Activated T-cell treated with anti-CD3 and anti-CD28 coated beads, Interleukin-2, amount 50 U/mL, for 72 hours (primary cell): ENCODE measurements around the gene EPC2. TPM values are rescaled to one million over a fixed set of nuclear protein-coding genes. Genes with fewer than 3 reads are reported as not detected.
"Not testable (repeated sequence)": the region's sequence is repeated elsewhere in the genome, so short reads cannot be mapped to it uniquely, and the experiment has no call there.

Experiments
- ATAC-seq, 2 donors: fragments of 150-1000 bp; cut with Tn5 transposase; replicated peaks in 1 of 2; 2 replicates each; pipeline ENCODE4 v1.10.0; 2021; ENCODE audit warnings: moderate library complexity in 2 of 2, mild to moderate bottlenecking in 1 of 2
- DNase-seq, 2 donors: peaks; one replicate each; pipeline ENCODE4 v3.0.0; 2021 to 2022; ENCODE audit warnings: mixed read lengths in 1 of 2
- H3K27ac Mint-ChIP-seq: one replicate; pipeline ENCODE4 v1.8.0; 2022; ENCODE audit warnings: mild to moderate bottlenecking, moderate library complexity, mixed read lengths
- H3K27me3 Mint-ChIP-seq: one replicate; pipeline ENCODE4 v1.8.0; 2022; ENCODE audit warnings: low read depth, mixed read lengths
- H3K36me3 Mint-ChIP-seq, 2 donors: one replicate each; pipeline ENCODE4 v1.8.0; 2022; ENCODE audit warnings: mixed read lengths in 2 of 2, mild to moderate bottlenecking in 1 of 2; ENCODE audit not compliant: insufficient read depth in 2 of 2
- H3K4me1 Mint-ChIP-seq: one replicate; pipeline ENCODE4 v1.8.0; 2022; ENCODE audit warnings: low read depth, mixed read lengths
- H3K4me3 Mint-ChIP-seq, 2 donors: one replicate each; pipeline ENCODE4 v1.8.0; 2022; ENCODE audit warnings: mild to moderate bottlenecking in 2 of 2, mixed read lengths in 2 of 2, moderate library complexity in 2 of 2
- H3K9me3 Mint-ChIP-seq, 2 donors: one replicate each; pipeline ENCODE4 v1.8.0; 2022; ENCODE audit warnings: mixed read lengths in 2 of 2
- total RNA-seq, 2 donors: library from RNA; stranded (reverse); gene quantifications; one replicate each; pipeline ENCODE4 v1.2.3, GENCODE V29; 2022

EPC2 gene
- total RNA-seq, 2 donors from 2014 or later = 33.2 to 37.2 TPM

- H3K36me3 Mint-ChIP-seq = peaks cover 5 to 6% of the 10 kb centered on the region in 2 donors
- no peaks in the 10 kb centered on the region for H3K9me3 Mint-ChIP-seq
- peaks cover 51% of the 10 kb centered on the region for H3K4me1 Mint-ChIP-seq
- H3K27ac Mint-ChIP-seq = peak overlapping the region; percentile 99
- peak overlapping the region; percentile 87 to 95 for H3K4me3 Mint-ChIP-seq
- DNase-seq (peak; percentile 65 to 71), ATAC-seq (peak; percentile 62 to 63)
- H3K27me3 Mint-ChIP-seq = peaks cover 5% of the 10 kb centered on the region
Measured at GRCh38 chr2:148645539-148646230, 1.1 kb downstream of the EPC2 start.

GRCh38 chr2:148646231-148646559 is 1.6 kb downstream of the EPC2 start:
- peaks cover 5 to 6% of the 10 kb centered on the region in 2 donors for H3K36me3 Mint-ChIP-seq
- H3K27me3 Mint-ChIP-seq = peaks cover 4% of the 10 kb centered on the region
- H3K4me3 Mint-ChIP-seq = peak overlapping the region; percentile 87 to 95
- peaks cover 56% of the 10 kb centered on the region for H3K4me1 Mint-ChIP-seq
- no peaks in the 10 kb centered on the region for H3K9me3 Mint-ChIP-seq
- DNase-seq (no peak), ATAC-seq (no peak)
- H3K27ac Mint-ChIP-seq = peak overlapping the region; percentile 75

DNA sequence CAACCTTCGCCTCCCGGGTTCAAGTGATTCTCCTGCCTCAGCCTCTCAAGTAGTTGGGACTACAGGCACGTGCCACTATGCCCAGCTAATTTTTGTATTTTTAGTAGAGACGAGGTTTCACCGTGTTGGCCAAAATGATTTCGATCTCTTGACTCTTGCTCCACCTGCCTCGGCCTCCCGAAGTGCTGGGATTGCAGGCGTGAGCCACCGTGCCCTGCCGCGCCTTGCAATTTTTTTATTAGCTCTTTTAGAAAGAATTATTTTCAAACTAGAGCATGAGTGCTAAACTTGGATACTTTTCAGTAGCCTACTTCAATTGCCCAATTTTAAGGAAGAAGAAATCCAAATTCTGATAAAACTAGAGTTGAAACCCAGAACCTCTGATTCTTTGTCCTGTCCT is 3.2 kb downstream of the EPC2 start:
- DNase-seq, H3K9me3 Mint-ChIP-seq, H3K27me3 Mint-ChIP-seq, H3K36me3 Mint-ChIP-seq, H3K27ac Mint-ChIP-seq, ATAC-seq: not testable (repeated sequence)
- Mint-ChIP-seq H3K4me3 (peak overlapping the region in 1 of 2 donors; percentile 47), H3K4me1 (peaks cover 71% of the 10 kb centered on the region)

DNA sequence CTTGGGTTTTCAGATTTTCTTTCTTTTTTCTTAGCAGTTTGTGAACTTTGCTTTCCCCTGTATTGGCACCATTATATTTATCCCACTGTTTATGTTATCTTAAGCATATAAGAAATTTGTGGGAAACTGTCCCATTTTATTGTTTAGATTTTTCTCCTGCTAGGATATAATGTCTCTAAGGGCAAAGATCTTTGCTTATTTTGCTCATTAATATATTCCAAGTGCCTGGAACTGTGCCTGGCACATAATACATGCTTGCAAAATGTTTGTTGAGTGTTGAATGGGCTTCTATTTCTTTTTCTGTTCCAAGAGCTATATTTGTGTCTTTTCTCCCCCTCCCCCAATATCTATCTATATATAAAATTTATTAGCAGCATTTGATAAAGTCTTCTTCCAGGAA is 5.4 kb downstream of the EPC2 start:
- no peak for ATAC-seq
- H3K4me3 Mint-ChIP-seq = no peak overlapping the region
- no peak overlapping the region for H3K27ac Mint-ChIP-seq
- H3K9me3 Mint-ChIP-seq = no peaks in the 10 kb centered on the region
- no peak for DNase-seq
- peaks cover 78% of the 10 kb centered on the region for H3K4me1 Mint-ChIP-seq
- H3K36me3 Mint-ChIP-seq = peaks cover 4 to 5% of the 10 kb centered on the region in 2 donors
- no peaks in the 10 kb centered on the region for H3K27me3 Mint-ChIP-seq

DNA sequence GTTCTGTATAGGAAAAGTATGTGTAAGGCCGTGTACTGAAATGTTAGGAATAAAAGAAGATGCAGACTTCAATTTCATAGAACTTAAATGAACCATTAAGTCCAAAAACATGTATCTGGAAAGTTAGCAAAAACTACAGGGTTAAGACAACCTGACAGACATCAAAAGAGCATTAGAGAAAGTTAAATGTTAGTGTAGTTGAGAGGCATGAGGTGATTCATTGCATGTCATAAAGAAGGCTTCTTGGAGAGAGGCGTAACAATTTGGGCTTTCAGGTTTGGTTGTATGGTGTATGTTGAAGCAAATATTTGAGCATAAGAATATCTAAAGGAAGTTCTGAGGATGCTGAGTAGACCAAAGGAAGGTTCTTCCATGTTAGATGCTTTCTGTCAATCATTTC is 6.3 kb downstream of the EPC2 start:
- Mint-ChIP-seq H3K9me3 (no peaks in the 10 kb centered on the region), H3K4me3 (peak overlapping the region; percentile 46 to 64), H3K4me1 (peaks cover 88% of the 10 kb centered on the region), H3K27ac (no peak overlapping the region), H3K27me3 (no peaks in the 10 kb centered on the region), H3K36me3 (peaks cover 2 to 3% of the 10 kb centered on the region in 2 donors)
- DNase-seq = no peak
- ATAC-seq = peak; percentile 29 to 38

DNA sequence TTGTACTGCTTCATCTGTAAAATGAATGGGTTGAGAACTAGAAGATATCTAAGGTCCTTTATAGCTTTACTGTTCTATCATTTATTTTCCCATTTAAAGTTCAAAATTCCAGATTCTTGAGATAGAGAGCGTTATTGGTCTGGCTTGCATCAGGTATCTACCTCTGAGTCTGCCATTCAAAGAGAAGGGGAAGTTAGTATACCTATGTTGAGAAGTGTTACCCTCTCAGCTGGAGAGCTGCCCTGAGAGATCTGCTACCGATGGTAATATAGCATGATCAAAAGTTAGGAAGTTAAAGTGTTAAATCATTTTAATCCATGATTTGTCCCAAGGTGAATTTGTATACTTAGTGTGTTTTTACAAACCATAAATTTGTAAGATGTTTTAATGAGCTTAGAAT is 7.4 kb downstream of the EPC2 start:
- Mint-ChIP-seq H3K36me3 (peaks cover 0 to 2% of the 10 kb centered on the region in 2 donors), H3K9me3 (no peaks in the 10 kb centered on the region), H3K27me3 (no peaks in the 10 kb centered on the region), H3K4me3 (peak overlapping the region; percentile 46 to 64), H3K27ac (peak overlapping the region; percentile 17), H3K4me1 (peaks cover 94% of the 10 kb centered on the region)
- ATAC-seq (no peak), DNase-seq (no peak)

DNA sequence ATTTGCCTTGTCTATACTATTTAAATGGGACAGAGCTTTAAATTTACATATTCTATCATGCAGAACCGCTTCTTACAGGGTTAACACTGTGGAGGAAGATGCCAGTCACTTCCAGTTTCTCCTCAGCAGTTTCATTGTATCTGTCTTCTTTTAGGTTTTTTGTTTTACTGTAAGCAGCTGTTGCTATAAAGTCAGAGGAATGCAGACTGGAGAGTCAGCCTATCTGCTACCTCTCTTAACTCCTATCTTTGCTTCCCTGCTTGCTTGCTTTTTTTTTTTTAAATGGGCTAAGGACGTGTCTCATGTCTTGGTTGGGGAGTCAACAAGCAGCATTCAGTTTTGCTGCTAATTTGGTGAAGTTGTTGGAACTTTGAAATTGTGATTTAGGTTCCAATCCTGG is 8.9 kb downstream of the EPC2 start:
- H3K9me3 Mint-ChIP-seq = no peaks in the 10 kb centered on the region
- ATAC-seq = peak; percentile 48 to 67
- peak overlapping the region; percentile 78 for H3K27ac Mint-ChIP-seq
- peak overlapping the region; percentile 46 to 64 for H3K4me3 Mint-ChIP-seq
- H3K36me3 Mint-ChIP-seq = no peaks in the 10 kb centered on the region
- no peaks in the 10 kb centered on the region for H3K27me3 Mint-ChIP-seq
- no peak for DNase-seq
- H3K4me1 Mint-ChIP-seq = peaks cover 98% of the 10 kb centered on the region

DNA sequence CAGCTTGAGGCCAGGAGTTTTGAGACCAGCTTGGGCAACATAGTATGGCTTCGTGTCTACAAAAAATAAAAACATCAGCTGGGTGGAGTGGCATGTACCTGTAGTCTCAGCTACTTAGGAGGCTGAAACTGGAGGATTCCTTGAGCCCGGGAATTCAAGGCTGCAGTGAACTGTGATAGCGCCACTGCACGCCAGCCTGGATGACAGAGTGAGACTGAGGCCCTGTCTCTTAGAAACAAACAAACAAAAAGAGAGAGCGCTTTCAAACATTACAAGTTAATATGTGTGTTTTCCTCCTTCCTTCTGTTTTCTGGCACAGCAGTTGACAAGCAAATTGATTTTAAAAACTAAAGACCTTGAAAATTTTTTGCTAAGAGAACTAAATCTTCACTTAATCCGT is 9.9 kb downstream of the EPC2 start:
- Mint-ChIP-seq H3K9me3 (no peaks in the 10 kb centered on the region), H3K4me3 (peak overlapping the region in 1 of 2 donors; percentile 48), H3K36me3 (no peaks in the 10 kb centered on the region), H3K27me3 (no peaks in the 10 kb centered on the region), H3K4me1 (peaks cover 98% of the 10 kb centered on the region), H3K27ac (no peak overlapping the region)
- DNase-seq = no peak
- no peak for ATAC-seq

GRCh38 chr2:148656516-148656915 is 12.0 kb downstream of the EPC2 start:
- H3K9me3 Mint-ChIP-seq = no peaks in the 10 kb centered on the region
- H3K36me3 Mint-ChIP-seq = no peaks in the 10 kb centered on the region
- H3K27ac Mint-ChIP-seq = peak overlapping the region; percentile 54
- peaks cover 97% of the 10 kb centered on the region for H3K4me1 Mint-ChIP-seq
- no peaks in the 10 kb centered on the region for H3K27me3 Mint-ChIP-seq
- DNase-seq (no peak), ATAC-seq (no peak)
- H3K4me3 Mint-ChIP-seq = peak overlapping the region in 1 of 2 donors; percentile 18

- H3K27me3 Mint-ChIP-seq = no peaks in the 10 kb centered on the region
- DNase-seq = no peak
- H3K27ac Mint-ChIP-seq = peak overlapping the region; percentile 96
- H3K4me3 Mint-ChIP-seq = peak overlapping the region; percentile 43 to 78
- peaks cover 0 to 7% of the 10 kb centered on the region in 2 donors for H3K36me3 Mint-ChIP-seq
- peak; percentile 87 to 93 for ATAC-seq
- no peaks in the 10 kb centered on the region for H3K9me3 Mint-ChIP-seq
- H3K4me1 Mint-ChIP-seq = peaks cover 72% of the 10 kb centered on the region
Measured at GRCh38 chr2:148658807-148659722, 14.5 kb downstream of the EPC2 start.

DNA sequence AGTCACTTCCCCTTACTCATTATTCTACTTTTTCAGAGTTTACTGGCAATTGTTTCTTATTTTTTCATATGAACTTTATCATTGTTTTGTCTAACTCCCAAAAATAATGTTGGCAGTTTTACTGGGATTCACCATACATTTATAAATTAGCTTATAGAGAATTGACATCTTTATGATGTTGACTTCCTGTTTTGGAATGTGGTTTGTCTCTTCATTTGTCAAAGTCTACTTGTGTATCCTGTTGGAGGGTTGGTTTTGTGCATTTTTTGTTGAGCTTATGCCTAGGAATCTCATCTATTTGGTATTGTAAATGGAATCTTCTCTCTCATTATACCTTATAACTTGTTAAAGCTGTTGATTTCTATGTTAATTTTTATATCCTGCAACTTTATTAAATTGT is 16.4 kb downstream of the EPC2 start:
- Mint-ChIP-seq H3K27me3 (no peaks in the 10 kb centered on the region), H3K9me3 (no peaks in the 10 kb centered on the region), H3K27ac (peak overlapping the region; percentile 8), H3K36me3 (peaks cover 0 to 7% of the 10 kb centered on the region in 2 donors), H3K4me3 (peak overlapping the region in 1 of 2 donors; percentile 59), H3K4me1 (peaks cover 68% of the 10 kb centered on the region)
- ATAC-seq (no peak), DNase-seq (no peak)

DNA sequence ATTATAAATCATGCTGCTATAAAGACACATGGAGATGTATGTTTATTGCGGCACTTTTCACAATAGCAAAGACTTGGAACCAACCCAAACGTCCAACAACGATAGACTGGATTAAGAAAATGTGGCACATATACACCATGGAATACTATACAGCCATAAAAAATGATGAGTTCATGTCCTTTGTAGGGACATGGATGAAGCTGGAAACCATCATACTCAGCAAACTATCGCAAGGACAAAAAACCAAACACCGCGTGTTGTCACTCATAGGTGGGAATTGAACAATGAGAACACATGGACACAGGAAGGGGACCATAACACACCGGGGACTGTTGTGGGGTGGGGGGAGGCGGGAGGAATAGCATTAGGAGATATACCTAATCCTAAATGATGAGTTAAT is 17.8 kb downstream of the EPC2 start:
- not testable (repeated sequence) for ATAC-seq, H3K27ac Mint-ChIP-seq, H3K4me3 Mint-ChIP-seq, H3K36me3 Mint-ChIP-seq, H3K9me3 Mint-ChIP-seq, DNase-seq, H3K27me3 Mint-ChIP-seq
- peaks cover 69% of the 10 kb centered on the region for H3K4me1 Mint-ChIP-seq

GRCh38 chr2:148664229-148664628 is 19.7 kb downstream of the EPC2 start:
- no peak for DNase-seq
- no peak overlapping the region for H3K27ac Mint-ChIP-seq
- H3K36me3 Mint-ChIP-seq = peaks cover 0 to 7% of the 10 kb centered on the region in 2 donors
- no peak overlapping the region for H3K4me3 Mint-ChIP-seq
- H3K27me3 Mint-ChIP-seq = no peaks in the 10 kb centered on the region
- peaks cover 69% of the 10 kb centered on the region for H3K4me1 Mint-ChIP-seq
- H3K9me3 Mint-ChIP-seq = no peaks in the 10 kb centered on the region
- ATAC-seq = no peak
